GM19395 (cell line): ENCODE results near the gene ITGAX.

Experiments used
- ATAC-seq: cut with Tn5 transposase; IDR thresholded peaks from one replicate; pipeline ENCODE4 v1.9.1; 2021; ENCODE audit warnings: mild to moderate bottlenecking, moderate library complexity; ENCODE audit not compliant: unreplicated experiment

ITGAX gene

GRCh38 chr16:31347445-31347844 lies 7.5 kb upstream of the ITGAX start:
- no peak for ATAC-seq

GRCh38 chr16:31348579-31348978 lies 6.4 kb upstream of the ITGAX start:
- ATAC-seq: no peak

GRCh38 chr16:31350275-31351005 lies 4.5 kb upstream of the ITGAX start:
- ATAC-seq: no peak

- ATAC-seq: no peak
These were observed 3.6 kb upstream of the ITGAX start for GRCh38 chr16:31351246-31351941.

GRCh38 chr16:31351942-31352325 lies 3.0 kb upstream of the ITGAX start:
- ATAC-seq: no peak

GRCh38 chr16:31352376-31353115 lies 2.4 kb upstream of the ITGAX start:
- ATAC-seq: no peak

GRCh38 chr16:31355431-31356100 lies 590 bp downstream of the ITGAX start:
- no peak for ATAC-seq

GRCh38 chr16:31356566-31357323 lies 1.8 kb downstream of the ITGAX start:
- ATAC-seq: no peak

GRCh38 chr16:31357324-31358109 lies 2.5 kb downstream of the ITGAX start:
- no peak for ATAC-seq

- no peak for ATAC-seq
These were observed 5.3 kb downstream of the ITGAX start for GRCh38 chr16:31360251-31360650.

GRCh38 chr16:31361201-31362110 lies 6.5 kb downstream of the ITGAX start:
- no peak for ATAC-seq

GRCh38 chr16:31362476-31363405 lies 7.8 kb downstream of the ITGAX start:
- ATAC-seq: no peak

GRCh38 chr16:31363721-31364120 lies 8.7 kb downstream of the ITGAX start:
- ATAC-seq: no peak

- ATAC-seq: no peak
These were observed 9.4 kb downstream of the ITGAX start for GRCh38 chr16:31364421-31364820.

- peak; percentile 58 for ATAC-seq
These were observed 10.3 kb downstream of the ITGAX start for GRCh38 chr16:31365131-31365865.

GRCh38 chr16:31367853-31368252 lies 12.9 kb downstream of the ITGAX start:
- no peak for ATAC-seq

- no peak for ATAC-seq
These were observed 16.0 kb downstream of the ITGAX start for GRCh38 chr16:31371008-31371407.
